ENCODE measurements around the gene LOX. TPM values are rescaled to one million over a fixed set of nuclear protein-coding genes. Genes with fewer than 3 reads are reported as not detected.

Gene LOX
- total and polyA plus RNA-seq, 2 experiments from 2014 or later = 440 to 1,207 TPM

- peaks cover 41% of the 10 kb centered on the region for H3F3A ChIP-seq (ENCODE audit: insufficient read depth)
- H3K9ac ChIP-seq = no peak overlapping the region
- no peaks in the 10 kb centered on the region for H3K79me2 ChIP-seq (ENCODE audit: insufficient read depth)
- no peaks in the 10 kb centered on the region for H3K9me2 ChIP-seq (ENCODE audit: insufficient read depth)
- no peak for DNase-seq
- H3K27me3 ChIP-seq (replicated peaks; ENCODE audit: insufficient read depth) = no peaks in the 10 kb centered on the region
- H3K4me1 ChIP-seq (ENCODE audit: insufficient read depth) = peaks cover 56% of the 10 kb centered on the region
- H3K4me3 ChIP-seq = no peak overlapping the region
- H3K36me3 ChIP-seq (ENCODE audit: low read depth) = no peaks in the 10 kb centered on the region
- H2AFZ ChIP-seq = no peak overlapping the region
- in situ Hi-C loops (cut with MboI) = no loop called here
- TF ChIP-seq EZH2 (IDR thresholded peaks at IDR 0.05; ENCODE audit: insufficient read depth, poor library complexity, severe bottlenecking) (no peak), EZH2phosphoT487 (IDR thresholded peaks at IDR 0.05; ENCODE audit: insufficient read depth, low read depth) (no peak)
- no peak overlapping the region for H3K27ac ChIP-seq
- H3K9me3 ChIP-seq (ENCODE audit: low read depth) = no peaks in the 10 kb centered on the region
- H4K20me1 ChIP-seq (ENCODE audit: insufficient read depth) = no peaks in the 10 kb centered on the region
- H3K4me2 ChIP-seq (ENCODE audit: unreplicated experiment) = no peak overlapping the region
- WGBS, 2 experiments (ENCODE audit: low coverage in 1 of 2, low lambda C conversion rate in 2 of 2, missing lambda C conversion rate in 2 of 2) = 95 to 96% methylated on average over 2 of the region's 2 CpGs
Measured at GRCh38 chr5:122124766-122125165, 46.7 kb upstream of the LOX start.

- DNase-seq = peak; percentile 71
- H3K27ac ChIP-seq = peak overlapping the region; percentile 7
Measured at GRCh38 chr5:122121479-122122465, 43.7 kb upstream of the LOX start.

GRCh38 chr5:122120957-122121356 is 42.9 kb upstream of the LOX start:
- H3K9me2 ChIP-seq (ENCODE audit: insufficient read depth) = no peaks in the 10 kb centered on the region
- TF ChIP-seq EZH2 (IDR thresholded peaks at IDR 0.05; ENCODE audit: insufficient read depth, poor library complexity, severe bottlenecking) (no peak), EZH2phosphoT487 (IDR thresholded peaks at IDR 0.05; ENCODE audit: insufficient read depth, low read depth) (no peak)
- no peaks in the 10 kb centered on the region for H3K27me3 ChIP-seq (replicated peaks; ENCODE audit: insufficient read depth)
- in situ Hi-C loops (cut with MboI) = no loop called here
- H3K79me2 ChIP-seq (ENCODE audit: insufficient read depth) = no peaks in the 10 kb centered on the region
- H3K36me3 ChIP-seq (ENCODE audit: low read depth) = no peaks in the 10 kb centered on the region
- no peak overlapping the region for H3K9ac ChIP-seq
- peaks cover 15% of the 10 kb centered on the region for H3F3A ChIP-seq (ENCODE audit: insufficient read depth)
- H3K4me3 ChIP-seq = no peak overlapping the region
- no peaks in the 10 kb centered on the region for H4K20me1 ChIP-seq (ENCODE audit: insufficient read depth)
- H2AFZ ChIP-seq = no peak overlapping the region
- H3K4me2 ChIP-seq (ENCODE audit: unreplicated experiment) = no peak overlapping the region
- peak; percentile 85 for DNase-seq
- H3K27ac ChIP-seq = 0 out of 2 replicates have a peak overlapping the region, but pooled peaks have one; percentile 7
- H3K9me3 ChIP-seq (ENCODE audit: low read depth) = no peaks in the 10 kb centered on the region
- peaks cover 24% of the 10 kb centered on the region for H3K4me1 ChIP-seq (ENCODE audit: insufficient read depth)
- WGBS, 2 experiments (ENCODE audit: low coverage in 1 of 2, low lambda C conversion rate in 2 of 2, missing lambda C conversion rate in 2 of 2) = 19 to 21% methylated on average over 2 of the region's 2 CpGs

More at GRCh38 chr5:122121479-122122465, 43.7 kb upstream of the LOX start:
- 71 to 77% methylated on average over 11 of the region's 11 CpGs for WGBS, 2 experiments (ENCODE audit: low coverage in 1 of 2, low lambda C conversion rate in 2 of 2, missing lambda C conversion rate in 2 of 2)
- peaks cover 23% of the 10 kb centered on the region for H3F3A ChIP-seq (ENCODE audit: insufficient read depth)
- peak overlapping the region; percentile 29 for H3K4me2 ChIP-seq (ENCODE audit: unreplicated experiment)
- no peaks in the 10 kb centered on the region for H3K27me3 ChIP-seq (replicated peaks; ENCODE audit: insufficient read depth)
- TF ChIP-seq EZH2phosphoT487 (IDR thresholded peaks at IDR 0.05; ENCODE audit: insufficient read depth, low read depth) (no peak), EZH2 (IDR thresholded peaks at IDR 0.05; ENCODE audit: insufficient read depth, poor library complexity, severe bottlenecking) (no peak)
- H3K9me3 ChIP-seq (ENCODE audit: low read depth) = no peaks in the 10 kb centered on the region
- H3K9me2 ChIP-seq (ENCODE audit: insufficient read depth) = no peaks in the 10 kb centered on the region
- no peaks in the 10 kb centered on the region for H3K36me3 ChIP-seq (ENCODE audit: low read depth)
- no peaks in the 10 kb centered on the region for H4K20me1 ChIP-seq (ENCODE audit: insufficient read depth)
- no peaks in the 10 kb centered on the region for H3K79me2 ChIP-seq (ENCODE audit: insufficient read depth)
- H3K4me3 ChIP-seq = no peak overlapping the region
- no peak overlapping the region for H2AFZ ChIP-seq
- in situ Hi-C loops (cut with MboI) = no loop called here
- peak overlapping the region; percentile 10; the same call in 1 of the 2 replicates for H3K9ac ChIP-seq
- peaks cover 32% of the 10 kb centered on the region for H3K4me1 ChIP-seq (ENCODE audit: insufficient read depth)

- Histone ChIP-seq H3K27me3 (replicated peaks; ENCODE audit: insufficient read depth) (no peaks in the 10 kb centered on the region), H3F3A (ENCODE audit: insufficient read depth) (peaks cover 10% of the 10 kb centered on the region), H3K4me3 (no peak overlapping the region), H3K79me2 (ENCODE audit: insufficient read depth) (no peaks in the 10 kb centered on the region), H3K4me2 (ENCODE audit: unreplicated experiment) (no peak overlapping the region), H2AFZ (no peak overlapping the region), H3K4me1 (ENCODE audit: insufficient read depth) (peaks cover 19% of the 10 kb centered on the region), H3K9me3 (ENCODE audit: low read depth) (no peaks in the 10 kb centered on the region), H3K9ac (no peak overlapping the region), H3K27ac (no peak overlapping the region), H4K20me1 (ENCODE audit: insufficient read depth) (no peaks in the 10 kb centered on the region), H3K36me3 (ENCODE audit: low read depth) (no peaks in the 10 kb centered on the region), H3K9me2 (ENCODE audit: insufficient read depth) (no peaks in the 10 kb centered on the region)
- DNase-seq = no peak
- WGBS, 2 experiments (ENCODE audit: low coverage in 1 of 2, low lambda C conversion rate in 2 of 2, missing lambda C conversion rate in 2 of 2) = 96% methylated on average over 2 of the region's 2 CpGs
- in situ Hi-C loops (cut with MboI) = no loop called here
- no peak for TF ChIP-seq EZH2 (IDR thresholded peaks at IDR 0.05; ENCODE audit: insufficient read depth, poor library complexity, severe bottlenecking)
- TF ChIP-seq EZH2phosphoT487 (IDR thresholded peaks at IDR 0.05; ENCODE audit: insufficient read depth, low read depth) = no peak
Measured at GRCh38 chr5:122120493-122120892, 42.4 kb upstream of the LOX start.

Measured in GM23248 (cell line).